ENCODE data around the gene GBX1.

GBX1 gene

GRCh38 chr7:151150388-151150787 lies 17.1 kb downstream of the GBX1 start:
- no peak for TF ChIP-seq CTCF (conservative IDR thresholded peaks at IDR 0.05)
- peak overlapping the region; percentile 77 for H3K27ac ChIP-seq

- H3K27ac ChIP-seq: peak overlapping the region; percentile 77
- TF ChIP-seq CTCF (conservative IDR thresholded peaks at IDR 0.05): no peak
Measured at GRCh38 chr7:151148319-151149259, 18.9 kb downstream of the GBX1 start.

GRCh38 chr7:151146761-151147160 lies 20.7 kb downstream of the GBX1 start:
- TF ChIP-seq CTCF (conservative IDR thresholded peaks at IDR 0.05): no peak
- no peak overlapping the region for H3K27ac ChIP-seq

GRCh38 chr7:151144387-151144786 lies 23.1 kb downstream of the GBX1 start:
- TF ChIP-seq CTCF (conservative IDR thresholded peaks at IDR 0.05): no peak
- no peak overlapping the region for H3K27ac ChIP-seq

- H3K27ac ChIP-seq: no peak overlapping the region
- TF ChIP-seq CTCF (conservative IDR thresholded peaks at IDR 0.05): no peak
Measured at GRCh38 chr7:151143261-151144015, 24.1 kb downstream of the GBX1 start.

- TF ChIP-seq CTCF (conservative IDR thresholded peaks at IDR 0.05): no peak
- no peak overlapping the region for H3K27ac ChIP-seq
Measured at GRCh38 chr7:151142686-151143040, 24.8 kb downstream of the GBX1 start.
